ENCODE measurements around the gene NBEA. TPM values are rescaled to one million over a fixed set of nuclear protein-coding genes. Genes with fewer than 3 reads are reported as not detected.

The NBEA gene
- total RNA-seq, 2 experiments from 2014 or later = 0.26 to 0.29 TPM

- H3K4me1 Mint-ChIP-seq (ENCODE audit: low read depth) = peaks cover 24% of the 10 kb centered on the region
- no peak overlapping the region for H3K27ac Mint-ChIP-seq
- CTCF ChIA-PET = no interaction called here
- H3K36me3 Mint-ChIP-seq = peaks cover 14% of the 10 kb centered on the region
- no peak overlapping the region for H3K4me3 Mint-ChIP-seq
- POLR2A ChIA-PET = no interaction called here
- H3K9me3 Mint-ChIP-seq = peaks cover 3% of the 10 kb centered on the region
- intact Hi-C loops (cut with micrococcal nuclease) = loop anchor here (10.0 kb wide), 1 partner anchor 528 kb away; the partner anchor contains the start of gene NBEA
- peaks cover 61% of the 10 kb centered on the region for H3K27me3 Mint-ChIP-seq
- DNase-seq = no peak
These were observed 530.3 kb downstream of the NBEA start for GRCh38 chr13:35472323-35472881.

- no peak for DNase-seq
- CTCF ChIA-PET = no interaction called here
- POLR2A ChIA-PET = no interaction called here
- Mint-ChIP-seq H3K27me3 (peaks cover 69% of the 10 kb centered on the region), H3K4me3 (no peak overlapping the region), H3K36me3 (peaks cover 14% of the 10 kb centered on the region), H3K4me1 (ENCODE audit: low read depth) (peaks cover 24% of the 10 kb centered on the region), H3K9me3 (peaks cover 3% of the 10 kb centered on the region), H3K27ac (no peak overlapping the region)
- intact Hi-C loops (cut with micrococcal nuclease) = loop anchor here (10.0 kb wide), 1 partner anchor 528 kb away; the partner anchor contains the start of gene NBEA
These were observed 531.2 kb downstream of the NBEA start for GRCh38 chr13:35473206-35473775.

GRCh38 chr13:35473802-35474201 is 531.7 kb downstream of the NBEA start:
- Mint-ChIP-seq H3K9me3 (peaks cover 3% of the 10 kb centered on the region), H3K36me3 (peaks cover 14% of the 10 kb centered on the region), H3K27me3 (peaks cover 69% of the 10 kb centered on the region), H3K4me3 (no peak overlapping the region), H3K27ac (no peak overlapping the region), H3K4me1 (ENCODE audit: low read depth) (peaks cover 24% of the 10 kb centered on the region)
- intact Hi-C loops (cut with micrococcal nuclease) = loop anchor here (10.0 kb wide), 1 partner anchor 529 kb away; the partner anchor contains the start of gene NBEA
- POLR2A ChIA-PET = no interaction called here
- no peak for DNase-seq
- CTCF ChIA-PET = no interaction called here

- H3K27me3 Mint-ChIP-seq = peaks cover 70% of the 10 kb centered on the region
- peaks cover 24% of the 10 kb centered on the region for H3K4me1 Mint-ChIP-seq (ENCODE audit: low read depth)
- POLR2A ChIA-PET = no interaction called here
- H3K4me3 Mint-ChIP-seq = peak overlapping the region; percentile 65
- no peak overlapping the region for H3K27ac Mint-ChIP-seq
- CTCF ChIA-PET = no interaction called here
- no peak for DNase-seq
- peaks cover 14% of the 10 kb centered on the region for H3K36me3 Mint-ChIP-seq
- H3K9me3 Mint-ChIP-seq = peaks cover 3% of the 10 kb centered on the region
- intact Hi-C loops (cut with micrococcal nuclease) = loop anchor here (10.0 kb wide), 1 partner anchor 530 kb away; the partner anchor contains the start of gene NBEA
These were observed 532.6 kb downstream of the NBEA start for GRCh38 chr13:35474496-35475211.

- POLR2A ChIA-PET = no interaction called here
- intact Hi-C loops (cut with micrococcal nuclease) = loop anchor here (10.0 kb wide), 1 partner anchor 531 kb away; the partner anchor contains the start of gene NBEA
These were observed 533.3 kb downstream of the NBEA start for GRCh38 chr13:35475212-35475959.

GRCh38 chr13:35475960-35476943 is 534.2 kb downstream of the NBEA start, which contains the start of gene MAB21L1:
Gene MAB21L1 (minus strand): TSS chr13:35476689. CDS start chr13:35476138, 551 bp downstream.
- Mint-ChIP-seq H3K4me3 (peak within 1 kb of the TSS; percentile 65), H3K27ac (no peak within 1 kb of the TSS), H3K9me3 (peaks cover 2% of the 10 kb centered on the region), H3K27me3 (peaks cover 62% of the 10 kb centered on the region), H3K4me1 (ENCODE audit: low read depth) (peaks cover 20% of the 10 kb centered on the region), H3K36me3 (peaks cover 10% of the 10 kb centered on the region)
- POLR2A ChIA-PET = no interaction called here
- intact Hi-C loops (cut with micrococcal nuclease) = loop anchor here (10.0 kb wide), 1 partner anchor 531 kb away; the partner anchor contains the start of gene NBEA
- CTCF ChIA-PET = no interaction called here
- DNase-seq = no peak

More at GRCh38 chr13:35475212-35475959, 533.3 kb downstream of the NBEA start:
- Mint-ChIP-seq H3K4me1 (ENCODE audit: low read depth) (peaks cover 23% of the 10 kb centered on the region), H3K36me3 (peaks cover 11% of the 10 kb centered on the region), H3K27me3 (peaks cover 65% of the 10 kb centered on the region), H3K4me3 (peak overlapping the region; percentile 65), H3K27ac (no peak overlapping the region), H3K9me3 (peaks cover 3% of the 10 kb centered on the region)
- peak; percentile 28 for DNase-seq
- CTCF ChIA-PET = no interaction called here

GRCh38 chr13:35477386-35477946 is 535.4 kb downstream of the NBEA start:
- DNase-seq = no peak
- H3K27ac Mint-ChIP-seq = no peak overlapping the region
- H3K9me3 Mint-ChIP-seq = no peaks in the 10 kb centered on the region
- ChIA-PET POLR2A (no interaction called here), CTCF (no interaction called here)
- H3K36me3 Mint-ChIP-seq = peaks cover 7% of the 10 kb centered on the region
- intact Hi-C loops (cut with micrococcal nuclease) = loop anchor here (10.0 kb wide), 1 partner anchor 533 kb away; the partner anchor contains the start of gene NBEA
- peaks cover 55% of the 10 kb centered on the region for H3K27me3 Mint-ChIP-seq
- peaks cover 17% of the 10 kb centered on the region for H3K4me1 Mint-ChIP-seq (ENCODE audit: low read depth)
- no peak overlapping the region for H3K4me3 Mint-ChIP-seq

GRCh38 chr13:35478271-35479037 is 536.4 kb downstream of the NBEA start:
- Mint-ChIP-seq H3K4me3 (no peak overlapping the region), H3K27ac (no peak overlapping the region), H3K27me3 (peaks cover 55% of the 10 kb centered on the region), H3K9me3 (no peaks in the 10 kb centered on the region), H3K4me1 (ENCODE audit: low read depth) (peaks cover 17% of the 10 kb centered on the region), H3K36me3 (peaks cover 7% of the 10 kb centered on the region)
- DNase-seq = no peak
- ChIA-PET CTCF (no interaction called here), POLR2A (no interaction called here)
- intact Hi-C loops (cut with micrococcal nuclease) = loop anchor here (10.0 kb wide), 1 partner anchor 534 kb away; the partner anchor contains the start of gene NBEA

- ChIA-PET CTCF (no interaction called here), POLR2A (no interaction called here)
- no peak for DNase-seq
- Mint-ChIP-seq H3K4me3 (no peak overlapping the region), H3K27ac (no peak overlapping the region), H3K4me1 (ENCODE audit: low read depth) (peaks cover 17% of the 10 kb centered on the region), H3K9me3 (no peaks in the 10 kb centered on the region), H3K27me3 (peaks cover 53% of the 10 kb centered on the region), H3K36me3 (peaks cover 7% of the 10 kb centered on the region)
- intact Hi-C loops (cut with micrococcal nuclease) = loop anchor here (10.0 kb wide), 1 partner anchor 534 kb away; the partner anchor contains the start of gene NBEA
These were observed 537.0 kb downstream of the NBEA start for GRCh38 chr13:35479038-35479492.

GRCh38 chr13:35479706-35480105 is 537.6 kb downstream of the NBEA start:
- peaks cover 48% of the 10 kb centered on the region for H3K27me3 Mint-ChIP-seq
- no peak overlapping the region for H3K27ac Mint-ChIP-seq
- peaks cover 7% of the 10 kb centered on the region for H3K36me3 Mint-ChIP-seq
- peaks cover 17% of the 10 kb centered on the region for H3K4me1 Mint-ChIP-seq (ENCODE audit: low read depth)
- intact Hi-C loops (cut with micrococcal nuclease) = loop anchor here (10.0 kb wide), 1 partner anchor 535 kb away; the partner anchor contains the start of gene NBEA
- no peak overlapping the region for H3K4me3 Mint-ChIP-seq
- CTCF ChIA-PET = no interaction called here
- POLR2A ChIA-PET = no interaction called here
- H3K9me3 Mint-ChIP-seq = no peaks in the 10 kb centered on the region
- DNase-seq = no peak
